Activated CD8-positive, alpha-beta memory T cell treated with anti-CD3 and anti-CD28 coated beads, Interleukin-2, amount 10 ng/mL, durations not matched to agents 7 days and 5 days (primary cell): ENCODE measurements around the gene PRKCB. TPM values are rescaled to one million over a fixed set of nuclear protein-coding genes. Genes with fewer than 3 reads are reported as not detected.

Experiments used
- ATAC-seq: fragments of 150-1000 bp; cut with Tn5 transposase; one replicate; pipeline ENCODE4 v1.10.0; 2021; ENCODE audit warnings: moderate library complexity
- CTCF ChIA-PET: fragments of 350-600 bp; sonication (Branson Sonifier 250); formaldehyde crosslinking; loops from one replicate; lab custom pipeline; 2021; ENCODE audit warnings: antibody characterized with exemption; lab: Charles Lee
- DNase-seq: peaks from one replicate; pipeline ENCODE4 v3.0.0-alpha.2; 2020
- H3K27ac Mint-ChIP-seq: one replicate; pipeline ENCODE4 v1.8.0; 2021; ENCODE audit warnings: mild to moderate bottlenecking, mixed read lengths
- H3K27me3 Mint-ChIP-seq: one replicate; pipeline ENCODE4 v1.8.0; 2021; ENCODE audit warnings: mixed read lengths
- H3K36me3 Mint-ChIP-seq: one replicate; pipeline ENCODE4 v1.8.0; 2021; ENCODE audit warnings: mild to moderate bottlenecking, mixed read lengths
- H3K4me1 Mint-ChIP-seq: one replicate; pipeline ENCODE4 v1.8.0; 2021; ENCODE audit warnings: mixed read lengths
- H3K4me3 Mint-ChIP-seq: one replicate; pipeline ENCODE4 v1.8.0; 2021; ENCODE audit warnings: mild to moderate bottlenecking, moderate library complexity, mixed read lengths
- H3K9me3 Mint-ChIP-seq: one replicate; pipeline ENCODE4 v1.8.0; 2022; ENCODE audit warnings: low read depth, mixed read lengths
- total RNA-seq, 2 experiments: library from RNA; stranded (reverse); gene quantifications; one replicate each; pipeline ENCODE4 v1.2.3, GENCODE V29; 2021

The PRKCB gene
- total RNA-seq, result 100 to 1,000 TPM in 1 of 2 experiments, 10 to 100 TPM in 1; 98.5 to 125 TPM

DNA sequence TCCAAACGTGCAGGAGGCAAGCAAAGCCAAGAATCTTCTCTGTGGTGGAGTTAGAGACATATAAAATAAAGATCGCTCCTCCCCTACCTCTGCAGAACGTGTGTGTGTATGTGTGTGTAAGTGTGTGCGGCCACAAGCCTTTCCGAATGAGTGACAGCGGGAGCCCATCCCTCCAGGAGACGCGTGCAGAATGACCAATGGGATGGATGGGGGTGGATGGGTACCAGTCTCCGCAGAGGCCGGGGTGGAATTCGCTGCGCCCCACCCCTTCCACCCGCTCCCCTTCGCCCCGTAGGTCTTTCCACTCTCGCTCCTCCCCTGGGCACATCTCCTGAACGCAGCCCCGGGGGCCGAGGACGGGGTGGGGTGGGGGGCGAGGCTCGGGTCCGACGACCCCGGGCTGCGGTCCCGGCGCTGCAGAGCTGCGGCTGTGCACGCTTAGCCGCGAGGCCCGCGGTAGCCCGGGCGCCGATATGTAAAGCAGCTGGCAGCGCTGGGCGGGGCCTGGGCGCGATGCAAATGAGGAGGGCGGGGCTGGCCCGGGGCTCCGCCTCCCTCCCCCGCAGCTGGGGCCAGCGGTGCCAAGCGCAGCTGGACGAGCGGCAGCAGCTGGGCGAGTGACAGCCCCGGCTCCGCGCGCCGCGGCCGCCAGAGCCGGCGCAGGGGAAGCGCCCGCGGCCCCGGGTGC is at the start of gene PRKCB:
PRKCB (plus strand) TSS at position 594 of the 688 bp plus-strand sequence.
- ATAC-seq (peak; percentile 91), DNase-seq (peak; percentile 93)
- Mint-ChIP-seq H3K27ac (peak within 1 kb of the TSS; percentile 92), H3K36me3 (peaks cover 20% of the 10 kb centered on the region), H3K9me3 (peaks cover 1% of the 10 kb centered on the region), H3K4me3 (peak within 1 kb of the TSS; percentile 99), H3K4me1 (peaks cover 53% of the 10 kb centered on the region), H3K27me3 (no peaks in the 10 kb centered on the region)
- CTCF ChIA-PET, result interaction anchor here (0.6 to 1.1 kb wide), 4 partner anchors 8 to 202 kb away, joined by 3 to 4 read pairs (median 3); no protein-coding TSS in a partner anchor

DNA sequence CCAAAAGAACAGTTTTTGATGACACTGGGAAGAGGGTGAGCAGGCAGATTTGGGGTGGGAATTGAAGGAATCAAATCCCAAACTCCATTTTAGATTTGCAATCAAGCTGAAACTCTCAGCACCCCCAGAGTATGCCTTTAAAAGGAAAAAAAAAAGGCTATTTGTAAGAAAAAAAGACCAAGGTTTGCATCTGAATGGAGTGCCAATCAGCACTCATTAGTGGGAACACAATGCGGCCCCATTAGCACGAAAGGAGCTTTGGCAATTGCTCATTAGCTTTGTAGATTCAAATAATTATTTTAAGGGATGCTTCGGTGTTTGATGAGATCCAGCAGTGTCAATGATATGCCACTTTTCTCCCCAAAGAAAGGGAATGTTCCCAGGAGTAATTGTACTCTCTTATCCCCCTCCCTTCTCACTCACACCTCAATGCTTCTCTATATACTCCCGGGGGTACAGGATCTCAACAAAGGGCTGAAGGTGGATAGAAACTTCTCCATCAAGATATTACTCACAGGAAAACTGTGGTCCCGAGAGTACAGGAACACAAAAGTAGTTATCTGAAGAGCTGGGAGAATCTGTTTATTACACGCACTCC is 48.7 kb upstream of the PRKCB start:
- Mint-ChIP-seq H3K36me3 (no peaks in the 10 kb centered on the region), H3K4me1 (peaks cover 14% of the 10 kb centered on the region), H3K27me3 (peaks cover 30% of the 10 kb centered on the region), H3K4me3 (no peak overlapping the region), H3K9me3 (no peaks in the 10 kb centered on the region), H3K27ac (no peak overlapping the region)
- ATAC-seq (no peak), DNase-seq (no peak)
- CTCF ChIA-PET, result interaction anchor here (1.2 kb wide), 4 partner anchors 11 to 718 kb away, joined by 3 to 8 read pairs (median 3); no protein-coding TSS in a partner anchor

DNA sequence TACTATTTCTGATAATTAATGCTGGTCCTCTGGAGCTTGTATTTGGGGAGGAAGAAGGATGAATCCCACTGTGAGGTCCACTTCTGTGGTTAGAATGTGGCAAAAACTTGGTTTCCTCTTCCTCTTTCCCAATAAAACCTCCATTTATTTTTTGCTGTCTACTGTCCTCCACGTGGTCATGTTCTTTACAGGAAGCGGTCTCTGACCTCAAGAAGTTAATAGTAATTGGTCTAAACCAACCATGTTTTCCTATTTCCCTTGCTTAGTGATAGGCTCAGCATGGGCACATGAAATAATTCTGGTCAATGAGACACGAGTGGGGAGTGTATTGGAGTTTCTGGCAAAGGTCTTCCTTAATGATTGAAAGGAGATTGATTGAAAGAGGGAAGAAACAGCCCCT is 47.1 kb upstream of the PRKCB start:
- H3K27me3 Mint-ChIP-seq, result peaks cover 19% of the 10 kb centered on the region
- no peaks in the 10 kb centered on the region for H3K36me3 Mint-ChIP-seq
- peaks cover 14% of the 10 kb centered on the region for H3K4me1 Mint-ChIP-seq
- H3K4me3 Mint-ChIP-seq, result no peak overlapping the region
- CTCF ChIA-PET, result interaction anchor here (1.2 to 1.6 kb wide), 3 partner anchors 12 to 253 kb away, joined by 3 to 8 read pairs (median 3); no protein-coding TSS in a partner anchor
- H3K9me3 Mint-ChIP-seq, result no peaks in the 10 kb centered on the region
- no peak overlapping the region for H3K27ac Mint-ChIP-seq
- no peak for DNase-seq
- ATAC-seq, result no peak

DNA sequence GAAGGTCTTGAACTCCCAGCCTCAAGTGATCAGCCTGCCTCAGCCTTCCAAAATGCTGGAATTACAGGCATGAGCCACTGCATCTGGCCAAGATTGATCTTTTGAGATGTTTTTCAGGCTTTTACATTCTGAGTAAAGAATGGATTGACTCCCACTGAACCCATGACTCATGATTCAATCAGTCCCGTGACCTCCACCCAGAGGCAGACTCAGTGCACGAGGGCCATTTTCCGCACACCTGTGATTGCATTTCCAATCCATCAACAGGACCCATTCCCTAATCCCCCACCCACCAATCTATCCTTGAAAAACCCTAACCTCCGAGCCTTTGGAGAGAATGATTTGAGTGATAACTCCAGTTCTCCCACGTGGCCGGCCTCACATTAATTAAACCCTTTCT is 40.4 kb upstream of the PRKCB start:
- Mint-ChIP-seq H3K27me3 (peaks cover 10% of the 10 kb centered on the region), H3K36me3 (no peaks in the 10 kb centered on the region), H3K4me1 (no peaks in the 10 kb centered on the region), H3K4me3 (no peak overlapping the region), H3K27ac (no peak overlapping the region), H3K9me3 (no peaks in the 10 kb centered on the region)
- DNase-seq, result no peak
- ATAC-seq, result no peak
- CTCF ChIA-PET, result no interaction called here

DNA sequence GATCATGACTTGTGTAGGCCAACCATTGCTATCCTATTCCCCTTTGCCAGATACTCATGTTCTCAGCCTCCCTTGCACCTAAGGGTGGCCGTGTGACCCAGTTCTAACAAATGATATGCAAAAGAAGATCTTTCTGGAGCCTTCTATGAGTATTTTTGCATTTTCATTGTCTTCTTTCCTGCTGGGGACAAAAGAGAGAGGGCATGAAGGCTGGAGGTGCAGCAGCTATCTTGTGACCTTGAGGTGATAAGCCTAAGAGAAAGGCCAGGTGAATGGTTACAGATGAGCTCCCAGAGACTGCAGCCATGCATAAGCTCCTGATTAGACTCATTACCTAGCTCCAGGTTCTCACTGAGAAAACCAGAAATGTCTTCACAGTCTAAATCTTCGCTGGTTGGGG is 38.8 kb upstream of the PRKCB start:
- CTCF ChIA-PET, result interaction anchor here (0.7 to 1.5 kb wide), 3 partner anchors 17 to 243 kb away, joined by 3 to 4 read pairs (median 4); no protein-coding TSS in a partner anchor
- H3K27ac Mint-ChIP-seq, result no peak overlapping the region
- H3K36me3 Mint-ChIP-seq, result no peaks in the 10 kb centered on the region
- no peak overlapping the region for H3K4me3 Mint-ChIP-seq
- peaks cover 4% of the 10 kb centered on the region for H3K4me1 Mint-ChIP-seq
- no peaks in the 10 kb centered on the region for H3K9me3 Mint-ChIP-seq
- no peak for DNase-seq
- no peak for ATAC-seq
- H3K27me3 Mint-ChIP-seq, result peaks cover 10% of the 10 kb centered on the region

DNA sequence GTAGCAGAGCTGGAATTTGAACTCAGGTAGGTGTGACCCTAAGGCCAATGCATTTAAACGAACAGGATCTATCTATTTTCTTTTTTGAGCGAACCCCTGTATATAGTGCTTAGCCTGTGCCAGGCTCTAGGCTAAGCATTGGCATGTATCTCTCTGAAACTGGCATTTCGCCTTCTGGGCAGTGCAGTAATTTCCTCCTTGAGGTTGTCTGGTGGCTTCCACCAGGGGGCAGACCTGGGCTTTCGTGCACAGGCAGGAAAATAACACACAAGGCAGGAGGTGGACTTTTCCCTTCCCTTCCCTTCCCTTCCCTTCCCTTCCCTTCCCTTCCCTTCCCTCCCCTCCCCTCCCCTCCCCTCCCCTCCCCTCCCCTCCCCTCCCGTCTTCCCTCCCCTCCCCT is 34.4 kb upstream of the PRKCB start:
- Mint-ChIP-seq H3K27me3 (peaks cover 9% of the 10 kb centered on the region), H3K9me3 (no peaks in the 10 kb centered on the region), H3K36me3 (no peaks in the 10 kb centered on the region), H3K27ac (no peak overlapping the region), H3K4me1 (peaks cover 16% of the 10 kb centered on the region), H3K4me3 (no peak overlapping the region)
- peak; percentile 68 for ATAC-seq
- DNase-seq, result peak; percentile 84
- CTCF ChIA-PET, result interaction anchor here (0.7 to 11.2 kb wide), 15 partner anchors 10 to 704 kb away, joined by 3 to 239 read pairs (median 6); no protein-coding TSS in a partner anchor

DNA sequence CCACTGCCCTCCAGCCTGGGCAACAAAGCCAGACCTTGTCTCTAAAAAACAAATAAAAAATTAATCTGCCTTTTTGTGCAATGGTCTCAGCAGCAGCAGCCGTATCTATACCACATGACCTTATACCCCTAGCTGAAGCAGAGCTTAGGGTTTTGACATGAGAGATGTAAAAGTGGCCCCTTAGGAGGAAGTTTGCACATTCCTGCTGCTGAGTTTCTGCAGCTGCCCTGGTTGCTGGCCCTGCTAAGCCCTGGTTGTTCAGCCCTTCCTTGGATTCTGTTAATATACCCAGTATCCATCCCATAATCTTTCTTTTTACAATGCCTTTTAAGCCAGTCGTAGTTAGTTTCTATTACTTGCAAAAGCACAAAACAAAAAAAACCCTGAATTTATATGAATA is 33.0 kb upstream of the PRKCB start:
- Mint-ChIP-seq H3K36me3 (no peaks in the 10 kb centered on the region), H3K27me3 (peaks cover 3% of the 10 kb centered on the region), H3K4me3 (no peak overlapping the region), H3K27ac (no peak overlapping the region), H3K4me1 (peaks cover 16% of the 10 kb centered on the region), H3K9me3 (no peaks in the 10 kb centered on the region)
- ATAC-seq, result no peak
- DNase-seq, result no peak
- CTCF ChIA-PET, result interaction anchor here (0.6 to 11.2 kb wide), 35 partner anchors 9 to 736 kb away, joined by 3 to 239 read pairs (median 5); partner anchors contain the start of gene RBBP6

DNA sequence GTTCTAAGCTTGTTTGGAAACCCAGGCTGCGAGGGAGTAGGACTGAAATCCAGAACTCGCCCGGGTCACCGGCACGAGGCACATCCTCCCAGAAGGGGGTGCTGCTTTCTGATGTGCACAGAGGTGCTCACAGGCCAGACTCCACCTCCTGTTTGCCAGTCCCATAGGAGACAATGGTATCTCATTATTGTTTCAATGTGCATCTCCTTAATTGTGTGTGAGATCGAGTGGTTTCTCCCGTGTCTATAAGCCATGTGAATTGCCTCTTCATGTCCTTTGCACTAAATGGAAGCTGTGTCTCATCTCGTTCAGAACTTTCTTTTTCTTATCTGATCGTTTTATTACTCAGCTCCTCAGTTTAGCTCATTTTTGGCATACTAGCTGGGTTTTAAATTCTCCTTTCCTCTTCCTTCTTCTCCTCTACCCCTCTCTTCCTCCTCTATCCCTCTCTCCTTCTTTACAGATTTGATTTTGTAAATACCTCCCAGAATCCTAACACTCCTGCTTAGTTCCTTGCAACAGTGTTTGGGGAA is 32.1 kb upstream of the PRKCB start:
- peaks cover 5% of the 10 kb centered on the region for H3K27me3 Mint-ChIP-seq
- H3K27ac Mint-ChIP-seq, result no peak overlapping the region
- ATAC-seq, result peak; percentile 96
- CTCF ChIA-PET, result interaction anchor here (0.6 to 11.2 kb wide), 47 partner anchors 8 to 735 kb away, joined by 3 to 239 read pairs (median 4); partner anchors contain the start of gene RBBP6
- H3K4me3 Mint-ChIP-seq, result peak overlapping the region; percentile 25
- H3K4me1 Mint-ChIP-seq, result peaks cover 16% of the 10 kb centered on the region
- H3K9me3 Mint-ChIP-seq, result no peaks in the 10 kb centered on the region
- peak; percentile 86 for DNase-seq
- H3K36me3 Mint-ChIP-seq, result no peaks in the 10 kb centered on the region

DNA sequence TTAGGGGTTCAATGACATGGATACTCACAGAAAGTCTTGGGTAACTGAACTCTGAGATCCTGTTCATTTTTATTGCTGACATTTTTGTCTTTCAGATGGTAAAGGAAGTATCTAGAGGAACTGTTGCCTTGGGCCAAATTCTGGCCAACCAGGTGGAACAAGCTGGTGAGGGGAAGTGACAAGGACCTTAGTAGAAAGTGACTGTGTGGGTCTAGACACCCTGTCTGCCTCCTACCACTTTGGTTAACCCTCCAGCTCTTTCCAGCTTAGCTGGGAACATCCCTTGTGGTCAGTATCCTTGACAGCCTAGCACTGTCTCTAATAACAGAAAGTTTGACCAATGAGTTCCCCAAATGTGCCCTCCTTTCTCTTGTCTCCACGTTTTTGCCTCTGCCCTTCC is 28.8 kb upstream of the PRKCB start:
- Mint-ChIP-seq H3K9me3 (no peaks in the 10 kb centered on the region), H3K36me3 (no peaks in the 10 kb centered on the region), H3K27ac (no peak overlapping the region), H3K4me1 (peaks cover 12% of the 10 kb centered on the region), H3K4me3 (no peak overlapping the region), H3K27me3 (peaks cover 21% of the 10 kb centered on the region)
- ATAC-seq (no peak), DNase-seq (no peak)
- CTCF ChIA-PET, result interaction anchor here (11.2 kb wide), 1 partner anchor 206 kb away, joined by 239 read pairs; no protein-coding TSS in a partner anchor

DNA sequence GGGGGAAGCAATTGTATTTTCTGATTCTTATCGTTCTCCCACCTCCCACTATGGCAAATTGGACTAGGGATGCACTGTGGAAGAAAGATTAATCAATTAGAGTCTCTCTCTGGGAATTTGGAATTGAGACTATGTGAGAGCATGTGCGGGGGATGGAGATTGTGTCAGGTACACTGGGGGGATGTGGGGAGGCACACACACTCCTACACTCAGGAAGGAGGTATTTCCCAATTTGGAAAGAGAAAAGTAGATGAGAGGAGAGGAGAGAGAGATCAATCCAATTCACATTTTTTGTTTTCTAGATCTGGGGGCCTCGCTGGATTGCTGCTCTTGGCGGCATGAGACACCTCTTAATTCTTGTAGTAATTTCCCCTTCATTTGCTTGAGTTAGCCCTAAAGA is 14.3 kb upstream of the PRKCB start:
- peaks cover 22% of the 10 kb centered on the region for H3K27me3 Mint-ChIP-seq
- no peak overlapping the region for H3K4me3 Mint-ChIP-seq
- DNase-seq, result no peak
- no peaks in the 10 kb centered on the region for H3K9me3 Mint-ChIP-seq
- H3K27ac Mint-ChIP-seq, result no peak overlapping the region
- CTCF ChIA-PET, result no interaction called here
- ATAC-seq, result no peak
- H3K36me3 Mint-ChIP-seq, result no peaks in the 10 kb centered on the region
- H3K4me1 Mint-ChIP-seq, result peaks cover 10% of the 10 kb centered on the region

DNA sequence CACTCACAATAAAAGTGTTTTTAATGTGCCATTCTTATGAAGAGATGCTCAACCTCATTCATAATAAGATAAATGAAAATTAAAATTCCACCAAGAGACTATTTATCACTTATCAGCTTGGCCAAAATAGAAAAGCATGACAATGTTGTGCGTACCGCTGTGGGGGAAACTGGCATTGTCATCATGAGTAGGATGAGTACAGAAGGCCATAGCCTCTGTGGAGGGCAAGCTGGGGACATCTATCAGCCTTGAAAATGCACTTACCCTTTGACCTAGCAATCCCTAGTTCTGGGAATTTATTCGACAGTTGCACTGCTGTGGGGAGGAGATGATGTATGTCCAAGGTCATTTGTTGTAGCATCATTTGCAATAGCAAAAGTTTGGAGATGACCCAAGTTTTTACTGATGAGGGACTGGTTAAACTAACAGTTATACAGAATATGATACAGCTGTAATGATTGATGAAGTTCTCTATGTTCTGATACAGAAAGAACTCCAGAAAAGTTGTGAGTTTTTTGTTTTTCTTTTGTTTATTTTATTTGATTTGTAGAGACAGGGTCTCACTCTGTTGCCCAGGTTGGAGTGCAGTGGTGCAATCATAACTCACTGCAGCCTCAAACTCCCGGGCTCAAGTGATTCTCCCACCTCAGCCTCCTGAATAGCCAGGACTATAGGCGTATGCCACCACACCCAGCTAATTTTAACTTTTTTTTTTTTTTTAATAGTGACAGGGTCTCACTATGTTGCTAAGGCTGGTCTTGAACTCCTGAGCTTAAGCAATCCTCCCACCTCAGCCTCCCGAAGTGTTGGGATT is 13.7 kb upstream of the PRKCB start:
- CTCF ChIA-PET, result interaction anchor here (0.9 to 1.2 kb wide), 3 partner anchors 18 to 214 kb away, joined by 3 read pairs; no protein-coding TSS in a partner anchor
- Mint-ChIP-seq H3K4me3 (no peak overlapping the region), H3K27me3 (peaks cover 17% of the 10 kb centered on the region), H3K36me3 (no peaks in the 10 kb centered on the region), H3K9me3 (no peaks in the 10 kb centered on the region), H3K27ac (no peak overlapping the region), H3K4me1 (peaks cover 16% of the 10 kb centered on the region)
- ATAC-seq (no peak), DNase-seq (no peak)

DNA sequence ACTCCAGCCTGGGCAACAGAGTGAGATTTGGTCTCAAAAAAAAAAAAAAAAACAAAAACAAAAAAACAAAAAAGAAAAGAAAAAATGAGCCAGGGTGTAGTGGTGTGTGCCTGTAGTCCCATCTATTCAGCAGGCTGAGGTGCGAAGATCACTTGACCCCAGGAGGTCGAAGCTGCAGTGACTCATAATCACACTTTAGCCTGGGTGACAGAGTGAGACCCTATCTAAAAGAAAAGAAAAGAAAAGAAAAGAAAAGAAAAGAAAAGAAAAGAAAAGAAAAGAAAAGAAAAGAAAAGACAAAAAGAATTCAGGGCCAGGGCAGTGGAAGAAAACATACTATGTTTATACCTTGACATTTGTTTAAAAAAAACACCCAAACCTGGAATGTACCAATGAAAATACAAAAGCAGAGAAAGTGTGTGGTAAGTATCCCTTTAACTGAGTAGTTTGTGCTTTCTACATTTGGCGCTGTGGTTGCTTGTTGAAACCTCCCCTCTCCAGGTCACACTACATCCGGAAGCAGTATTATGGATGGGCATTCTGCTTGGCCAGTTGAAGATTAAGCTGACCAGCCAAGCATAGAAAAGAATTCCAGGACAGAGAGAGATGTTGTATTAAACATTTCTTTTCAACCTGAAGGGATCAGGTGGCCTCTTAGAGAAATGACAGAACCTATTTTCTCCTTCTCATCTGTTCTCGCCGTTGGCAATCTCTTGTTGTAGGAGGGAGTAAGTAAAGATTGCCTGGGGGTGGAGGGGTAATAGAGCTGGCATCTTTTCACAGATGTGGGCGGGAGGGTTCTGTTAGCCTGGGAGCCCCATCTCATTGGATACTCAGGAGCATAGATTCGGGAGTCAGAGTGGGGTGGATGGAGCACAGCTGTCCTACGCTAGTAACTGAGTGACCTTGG is 12.1 kb upstream of the PRKCB start:
- Mint-ChIP-seq H3K27ac (no peak overlapping the region), H3K27me3 (peaks cover 11% of the 10 kb centered on the region), H3K4me3 (no peak overlapping the region), H3K9me3 (peaks cover 2% of the 10 kb centered on the region), H3K4me1 (peaks cover 22% of the 10 kb centered on the region), H3K36me3 (peaks cover 3% of the 10 kb centered on the region)
- CTCF ChIA-PET, result interaction anchor here (1.1 to 1.5 kb wide), 2 partner anchors 85 to 187 kb away, joined by 3 to 5 read pairs; no protein-coding TSS in a partner anchor
- ATAC-seq, result no peak
- DNase-seq, result no peak
